GM12865 (cell line): ENCODE data around the gene DAD1.
"Not testable (repeated sequence)": the region's sequence is repeated elsewhere in the genome, so short reads cannot be mapped to it uniquely, and the experiment has no call there.

Source experiments
- DNase-seq: peaks from one replicate; pipeline ENCODE4 v3.0.0; 2010; ENCODE audit warnings: low read depth
- H3K4me3 ChIP-seq: 2 replicates; pipeline ENCODE4 v1.5.1; 2011; ENCODE audit warnings: mild to moderate bottlenecking, low read depth, low read length, control low read depth
- CTCF ChIP-seq: IDR thresholded peaks from 2 replicates; pipeline ENCODE4 v1.5.1; 2011; ENCODE audit warnings: low read length, control low read depth, low read depth, inconsistent platforms; ENCODE audit not compliant: insufficient read depth; ENCODE audit errors: missing control alignments

DAD1 gene

DNA sequence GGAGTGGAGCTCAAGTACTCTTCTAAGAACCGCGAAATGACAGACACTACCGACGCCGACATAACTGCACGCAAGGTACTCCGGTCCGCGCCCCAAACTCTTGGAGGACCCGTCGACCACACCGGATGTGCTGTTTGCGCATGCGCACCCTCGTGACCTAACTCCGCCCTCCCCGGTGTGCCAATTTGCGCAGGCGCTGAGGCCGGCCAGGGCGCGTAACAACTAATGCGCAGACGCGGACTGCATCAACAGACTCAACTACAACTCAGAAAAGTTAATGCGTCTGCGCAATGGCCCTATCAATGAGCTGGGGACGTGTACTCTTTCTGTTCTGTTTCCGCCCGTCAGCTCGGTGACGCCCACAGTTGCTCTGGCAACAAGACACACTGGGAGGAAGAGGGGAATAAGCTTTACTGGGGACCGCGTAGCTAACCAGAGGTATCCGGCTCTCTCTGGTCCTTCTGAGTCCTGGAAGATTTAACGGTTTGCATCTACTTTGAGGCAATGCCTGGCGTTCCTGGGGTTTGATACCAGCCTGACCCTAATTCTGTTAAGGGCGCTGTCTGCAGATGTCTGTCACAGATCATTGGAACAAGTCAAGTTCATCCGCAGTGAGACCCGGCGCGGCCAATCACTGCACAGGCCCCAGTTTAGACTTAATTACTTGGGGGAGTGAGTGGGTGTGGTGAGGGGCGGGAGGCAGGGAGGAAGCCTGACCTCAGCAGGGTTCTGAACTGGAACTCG lies at the start of gene DAD1:
TSS of gene DAD1 (minus strand) at position 129 of the 744 bp plus-strand sequence. CDS start at position 62, 67 bp downstream.
- TF ChIP-seq CTCF: no peak
- peak; percentile 100 for DNase-seq
- peak within 1 kb of the TSS; percentile 99 for H3K4me3 ChIP-seq

GRCh38 chr14:22635980-22636379 lies 47.0 kb upstream of the DAD1 start:
- DNase-seq, H3K4me3 ChIP-seq: not testable (repeated sequence)

DNA sequence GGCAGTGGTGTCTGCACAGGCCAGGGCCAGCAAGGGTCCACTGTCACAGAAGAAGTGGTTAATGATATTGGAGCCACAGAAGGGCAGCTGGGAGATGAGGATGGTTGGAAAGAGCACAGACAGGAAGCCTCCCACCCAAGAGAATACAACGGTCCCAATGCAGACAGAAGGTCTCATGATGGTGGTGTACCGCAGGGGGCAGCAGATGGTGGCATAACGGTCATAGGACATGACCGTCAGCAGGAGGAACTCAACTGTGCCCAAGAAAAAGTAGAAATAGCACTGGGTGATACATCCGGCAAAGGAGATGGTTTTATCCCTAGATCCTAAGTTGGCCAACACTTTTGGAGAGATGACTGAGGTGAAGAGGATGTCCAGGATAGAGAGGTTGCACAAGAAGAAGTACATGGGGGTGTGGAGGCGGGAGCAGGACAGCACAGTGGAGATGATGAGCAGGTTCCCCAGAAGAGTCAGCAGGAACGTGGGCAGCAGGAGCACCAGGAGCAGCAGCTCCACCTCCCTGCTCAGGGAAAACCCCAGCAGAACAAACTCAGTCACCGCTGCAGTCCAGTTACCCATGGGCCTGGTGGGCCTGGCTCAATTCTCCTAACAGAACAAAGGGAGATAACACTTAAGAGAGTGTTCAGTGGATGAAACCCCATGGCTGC lies 45.3 kb upstream of the DAD1 start:
- no peak for DNase-seq
- no peak overlapping the region for H3K4me3 ChIP-seq
- no peak for TF ChIP-seq CTCF

DNA sequence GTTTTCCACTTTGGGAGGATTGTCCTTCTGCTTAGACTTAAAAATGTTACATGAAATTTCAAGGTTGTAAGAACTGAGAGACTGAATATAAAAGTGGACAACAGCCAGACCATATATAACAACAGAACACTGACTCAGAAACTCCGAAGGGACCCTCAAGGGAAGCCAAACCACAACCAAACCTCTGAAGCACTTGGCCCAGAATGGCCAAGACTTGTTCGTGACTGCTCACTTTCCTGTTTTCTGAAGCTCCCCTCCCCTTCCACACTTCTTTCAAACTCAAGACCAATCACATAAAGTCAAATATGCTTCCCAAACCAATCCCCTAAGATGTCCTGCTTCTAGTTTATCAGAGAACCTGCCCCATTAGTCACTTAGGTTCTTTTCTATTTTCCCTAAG lies 41.5 kb upstream of the DAD1 start:
- H3K4me3 ChIP-seq: no peak overlapping the region
- DNase-seq: no peak
- no peak for TF ChIP-seq CTCF

- DNase-seq: no peak
- H3K4me3 ChIP-seq: no peak overlapping the region
- TF ChIP-seq CTCF: no peak
These were observed 41.0 kb upstream of the DAD1 start for GRCh38 chr14:22630066-22630465.

DNA sequence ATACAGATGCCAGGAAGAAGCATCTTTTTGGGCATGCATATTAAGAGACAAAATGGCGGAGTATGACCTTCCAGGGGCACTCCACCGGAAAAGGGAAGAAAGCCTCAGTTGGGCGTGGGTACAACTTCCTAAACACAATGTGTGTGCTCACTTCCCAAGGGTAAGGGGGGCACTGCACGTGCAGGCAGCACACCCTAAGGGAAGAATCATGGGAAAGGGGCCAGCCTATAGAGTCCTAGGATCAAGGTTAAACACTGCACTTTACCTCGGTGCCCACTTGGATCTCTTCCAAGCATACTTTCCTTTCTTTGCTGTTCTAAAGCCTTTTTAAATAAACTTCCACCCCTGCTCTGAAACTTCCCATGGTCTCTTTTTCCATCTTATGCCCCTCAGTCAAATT lies 40.3 kb upstream of the DAD1 start:
- DNase-seq: no peak

More for the DNA sequence above, 40.3 kb upstream of the DAD1 start:
- no peak for TF ChIP-seq CTCF
- H3K4me3 ChIP-seq: no peak overlapping the region
